Measurements from ENCODE around the gene FRG1.
"Not testable (repeated sequence)": the region's sequence is repeated elsewhere in the genome, so short reads cannot be mapped to it uniquely, and the experiment has no call there.

FRG1 gene

GRCh38 chr4:189940178-189941004, at the start of gene FRG1:
Gene FRG1, plus strand, starts transcription at chr4:189940872. Its CDS starts 138 bp downstream, at chr4:189941010.
- peak; percentile 98 for DNase-seq

- DNase-seq: no peak
Observed at GRCh38 chr4:189897667-189898066, 43.0 kb upstream of the FRG1 start.

DNA sequence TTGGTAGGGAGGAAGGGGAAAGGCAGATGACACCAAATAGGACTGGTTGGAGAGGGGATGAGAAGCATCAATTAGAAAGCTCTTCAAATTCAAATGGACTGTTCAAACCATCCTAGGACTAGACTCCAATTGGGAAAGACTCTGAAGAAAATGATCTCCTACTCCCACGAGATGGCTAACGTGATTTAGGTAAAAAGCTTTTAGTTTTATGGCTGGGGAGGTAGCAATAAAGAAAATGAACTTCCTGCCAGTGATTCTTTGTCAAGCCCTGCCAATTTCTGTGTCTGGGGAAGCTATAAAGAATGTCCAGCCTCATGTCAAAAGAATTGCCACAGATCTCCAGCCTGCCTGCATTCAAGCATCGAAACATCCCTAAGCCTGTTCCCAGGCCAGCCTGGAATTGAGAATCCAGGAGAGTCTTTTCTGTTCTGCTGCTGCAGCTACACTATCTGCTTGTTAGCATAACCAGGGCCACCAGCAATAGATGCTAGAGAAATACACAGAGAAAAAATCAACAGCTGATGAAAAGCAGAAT, 41.1 kb upstream of the FRG1 start:
- DNase-seq: not testable (repeated sequence)

DNA sequence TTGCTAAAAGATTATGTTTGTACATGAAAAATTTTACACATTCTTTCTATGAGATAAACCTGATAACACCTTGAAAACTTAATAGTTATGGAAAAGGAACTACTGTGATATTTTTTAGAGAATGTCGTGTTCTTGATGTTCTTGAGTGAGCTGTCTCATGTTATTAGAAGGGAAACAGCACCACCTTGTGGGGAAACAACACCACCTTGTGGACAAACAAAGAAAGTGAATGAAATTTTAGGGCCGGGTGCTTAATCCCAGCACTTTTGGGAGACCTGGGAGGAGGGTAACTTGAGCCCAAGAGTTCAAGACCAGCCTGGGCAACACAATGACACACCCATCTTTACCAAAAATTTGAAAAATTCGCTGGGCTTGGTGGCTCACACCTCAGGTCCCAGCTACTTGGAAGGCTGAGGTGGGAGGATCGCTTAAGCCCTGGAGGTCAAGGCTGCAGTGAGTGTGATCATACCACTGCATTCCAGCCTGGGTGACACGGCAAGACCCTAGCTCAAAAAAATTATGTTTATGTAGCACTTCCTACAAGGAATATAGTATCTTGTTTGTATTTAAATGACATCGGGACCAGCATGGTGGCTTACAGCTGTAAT, 36.1 kb upstream of the FRG1 start:
- peak; percentile 58 for DNase-seq

GRCh38 chr4:189912170-189912569, 28.5 kb upstream of the FRG1 start:
- DNase-seq: peak; percentile 13

DNA sequence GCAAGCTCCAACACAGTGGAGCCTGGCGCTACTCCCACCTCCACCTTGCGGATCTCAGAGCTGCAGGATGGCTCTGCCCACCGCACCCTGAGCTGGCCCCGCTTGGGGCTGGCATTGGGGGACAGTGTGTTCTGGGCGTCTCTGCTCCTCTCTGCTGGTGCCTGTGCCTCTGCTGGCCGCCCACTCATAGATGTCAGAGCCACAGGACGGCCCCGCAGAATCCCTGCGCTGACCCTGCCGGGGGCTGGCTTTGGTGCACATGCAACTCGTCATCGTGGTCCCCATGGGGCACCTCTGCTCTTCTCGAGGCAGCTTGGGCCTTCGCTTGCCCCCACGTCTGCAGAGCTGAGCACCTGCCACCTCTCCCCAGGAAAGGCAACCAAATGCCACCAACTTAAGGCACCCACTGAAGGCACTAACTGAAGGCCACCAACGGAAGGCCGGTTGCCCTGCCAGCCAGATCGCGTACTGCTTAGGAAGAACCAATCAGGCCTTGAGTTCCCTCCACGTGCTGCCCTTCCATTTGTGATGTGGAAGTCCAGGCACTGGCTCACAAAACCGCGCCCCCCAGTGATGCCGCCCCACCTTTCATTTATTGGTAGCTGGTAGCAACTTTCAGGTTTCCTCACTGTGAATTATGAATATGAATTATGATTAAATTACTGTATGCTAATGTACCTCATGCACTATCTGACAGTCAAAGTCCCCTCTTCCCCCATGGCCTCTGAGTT, 23.3 kb upstream of the FRG1 start:
- DNase-seq: no peak

GRCh38 chr4:189921058-189921457, 19.6 kb upstream of the FRG1 start:
- no peak for DNase-seq

DNA sequence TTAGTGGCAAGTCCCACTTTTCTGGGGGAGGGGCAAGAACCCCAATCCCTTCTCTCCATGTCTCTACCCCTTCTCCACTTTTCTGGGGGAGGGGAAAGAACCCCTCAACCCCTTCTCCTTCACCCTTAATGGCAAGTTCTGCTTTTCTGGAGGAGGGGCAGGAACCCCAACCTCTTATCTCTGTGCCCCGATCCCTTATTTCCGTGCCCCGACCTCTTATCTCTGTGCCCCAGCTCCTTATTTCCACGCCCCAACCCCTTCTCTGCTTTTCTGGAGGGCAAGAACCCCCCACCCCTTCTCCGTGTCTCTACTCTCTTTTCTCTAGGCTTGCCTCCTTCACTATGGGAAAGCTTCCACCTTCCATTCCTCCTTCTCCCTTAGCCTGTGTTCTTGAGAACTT, 13.9 kb upstream of the FRG1 start:
- DNase-seq: not testable (repeated sequence)

GRCh38 chr4:189941005-189941450, 356 bp downstream of the FRG1 start:
- no peak for DNase-seq

- not testable (repeated sequence) for DNase-seq
Observed at GRCh38 chr4:189942412-189942811, 1.7 kb downstream of the FRG1 start.

DNA sequence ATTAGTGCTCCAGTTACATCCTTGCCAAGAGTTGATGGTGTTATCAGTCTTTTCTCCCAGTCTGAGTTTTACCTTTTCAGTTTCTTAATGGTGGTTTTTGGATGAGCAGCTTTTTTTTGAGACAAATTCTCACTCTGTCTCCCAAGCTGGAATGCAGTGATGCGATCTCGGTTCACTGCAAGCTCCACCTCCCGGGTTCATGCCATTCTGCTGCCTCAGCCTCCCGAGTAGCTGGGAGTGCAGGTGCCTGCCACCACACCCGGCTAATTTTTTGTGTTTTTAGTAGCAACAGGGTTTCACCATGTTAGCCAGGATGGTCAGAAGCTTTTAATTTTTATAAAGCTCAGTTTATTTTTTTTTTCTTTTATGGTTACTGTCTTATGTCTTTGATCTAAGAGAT, 3.4 kb downstream of the FRG1 start:
- DNase-seq: not testable (repeated sequence)

DNA sequence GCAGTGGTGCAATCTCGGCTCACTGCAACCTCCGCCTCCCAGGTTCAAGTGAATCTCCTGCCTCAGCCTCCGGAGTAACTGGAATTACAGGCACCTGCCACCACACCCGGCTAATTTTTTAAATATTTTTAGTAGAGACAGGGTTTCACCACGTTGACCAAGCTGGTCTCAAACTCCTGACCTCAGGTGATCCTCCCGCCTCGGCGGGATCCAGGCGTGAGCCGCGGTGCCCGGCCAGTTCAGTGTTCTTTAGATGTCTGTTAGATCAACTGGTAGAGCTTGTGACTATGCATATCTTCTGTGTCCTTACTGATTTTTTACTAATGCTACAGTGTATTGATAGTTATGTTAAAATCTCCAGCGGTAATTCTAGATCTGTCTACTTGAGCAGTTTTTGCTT, 6.2 kb downstream of the FRG1 start:
- not testable (repeated sequence) for DNase-seq

DNA sequence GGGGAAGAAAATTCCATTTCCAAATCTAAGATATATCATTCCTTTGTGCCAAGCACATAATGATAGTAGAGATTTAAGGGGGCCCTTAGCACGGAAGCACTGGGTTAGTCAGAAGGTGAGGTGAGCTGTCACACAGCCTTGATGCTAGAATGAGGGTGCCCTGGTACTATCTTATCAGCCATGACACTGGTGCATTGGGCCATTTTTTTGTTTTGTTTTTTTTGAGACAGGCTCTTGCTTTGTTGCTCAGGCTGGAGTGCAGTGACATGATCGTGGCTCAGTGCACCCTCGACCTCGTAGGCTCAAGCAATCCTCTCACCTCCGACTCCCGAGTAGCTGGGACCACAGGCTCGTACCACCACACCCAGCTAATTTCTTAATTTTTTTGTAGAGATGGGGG, 7.8 kb downstream of the FRG1 start:
- DNase-seq: not testable (repeated sequence)

DNA sequence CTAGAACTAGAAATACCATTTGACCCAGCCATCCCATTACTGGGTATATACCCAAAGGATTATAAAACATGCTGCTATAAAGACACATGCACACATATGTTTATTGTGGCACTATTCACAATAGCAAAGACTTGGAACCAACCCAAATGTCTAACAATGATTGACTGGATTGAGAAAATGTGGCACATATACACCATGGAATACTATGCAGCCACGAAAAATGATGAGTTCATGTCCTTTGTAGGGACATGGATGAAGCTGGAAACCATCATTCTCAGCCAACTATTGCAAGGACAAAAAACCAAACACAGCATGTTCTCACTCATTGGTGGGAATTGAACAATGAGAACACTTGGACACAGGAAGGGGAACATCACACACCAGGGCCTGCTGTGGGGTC, 28.6 kb downstream of the FRG1 start:
- DNase-seq: not testable (repeated sequence)

DNA sequence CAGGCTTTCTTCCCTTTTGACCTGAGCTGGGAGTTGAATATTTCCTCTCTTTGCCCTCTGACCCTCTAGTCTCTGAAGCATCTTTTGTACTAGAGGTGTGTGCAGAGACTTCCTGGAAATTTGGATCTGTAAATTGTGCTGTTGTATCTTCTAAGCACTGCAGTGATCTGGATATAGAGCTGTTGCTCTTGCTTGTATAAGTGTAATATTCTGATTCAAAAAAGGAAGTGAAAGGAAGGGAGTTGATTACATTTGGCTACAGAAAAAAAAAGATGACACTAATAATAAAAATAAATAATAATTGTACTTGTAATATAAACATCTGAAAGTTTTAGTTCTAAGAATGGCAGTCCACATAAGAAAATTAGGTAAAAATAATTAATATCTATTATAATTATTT, 33.0 kb downstream of the FRG1 start:
- DNase-seq: no peak

DNA sequence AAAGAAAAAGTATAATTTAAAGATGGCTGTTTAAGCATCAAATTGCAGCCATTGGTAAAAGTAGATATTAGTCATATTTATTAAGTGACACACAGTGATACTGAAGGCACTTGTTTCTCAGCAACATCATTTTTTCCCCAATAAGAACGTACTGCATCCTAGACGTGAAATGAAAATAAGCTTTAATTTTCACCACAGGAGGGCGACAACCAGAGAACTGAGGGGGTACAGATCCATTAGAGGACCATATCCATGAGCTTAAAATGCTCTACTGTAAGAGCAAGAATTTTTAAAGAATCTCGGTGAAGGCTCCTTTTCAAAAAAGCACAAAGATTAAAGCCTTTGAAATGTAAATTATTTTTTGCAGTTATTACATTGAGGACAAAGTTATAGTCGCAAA, 33.4 kb downstream of the FRG1 start:
- DNase-seq: no peak

DNA sequence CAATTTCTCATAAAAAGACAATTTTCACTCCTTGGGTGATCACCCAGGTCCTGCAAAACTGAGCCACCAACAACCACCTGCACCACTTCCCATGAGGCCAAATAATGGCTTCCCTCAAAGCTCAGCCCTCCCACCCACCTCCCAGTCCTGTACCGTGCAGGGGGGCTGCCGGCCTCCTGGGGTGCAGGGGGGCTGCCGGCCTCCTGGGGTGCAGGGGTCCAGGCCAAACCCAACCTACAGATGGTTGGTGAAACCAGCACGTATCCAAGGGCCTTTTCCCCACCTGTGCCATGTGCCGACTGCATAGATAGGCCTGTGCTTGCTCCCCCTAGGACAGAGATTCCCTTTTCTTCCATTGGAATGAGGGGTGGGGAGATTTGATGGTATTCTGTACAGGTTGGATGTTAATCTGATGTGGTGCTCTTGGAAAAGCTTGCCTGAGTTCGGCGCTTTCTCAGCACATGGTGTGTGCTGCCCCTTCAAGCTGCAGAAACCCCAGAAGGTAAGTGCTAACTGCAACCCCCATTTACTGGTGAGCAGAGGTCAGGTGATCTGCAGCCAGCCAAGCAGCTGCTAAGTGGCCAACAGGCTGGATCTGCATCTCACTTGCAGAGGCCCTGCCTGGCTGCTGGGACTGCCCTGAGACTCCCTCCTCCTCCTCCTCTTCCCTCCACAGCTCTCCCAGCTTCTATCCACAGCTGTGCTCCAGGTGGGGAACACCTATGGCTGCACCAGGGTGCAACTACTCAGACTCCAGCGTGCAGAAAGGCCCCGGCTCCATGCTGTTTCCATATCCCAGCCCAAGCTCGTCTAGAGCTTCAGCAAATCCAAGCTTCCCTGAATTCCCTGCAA, 38.8 kb downstream of the FRG1 start:
- DNase-seq: no peak

- DNase-seq: not testable (repeated sequence)
Observed at GRCh38 chr4:189980292-189980691, 39.6 kb downstream of the FRG1 start.

DNA sequence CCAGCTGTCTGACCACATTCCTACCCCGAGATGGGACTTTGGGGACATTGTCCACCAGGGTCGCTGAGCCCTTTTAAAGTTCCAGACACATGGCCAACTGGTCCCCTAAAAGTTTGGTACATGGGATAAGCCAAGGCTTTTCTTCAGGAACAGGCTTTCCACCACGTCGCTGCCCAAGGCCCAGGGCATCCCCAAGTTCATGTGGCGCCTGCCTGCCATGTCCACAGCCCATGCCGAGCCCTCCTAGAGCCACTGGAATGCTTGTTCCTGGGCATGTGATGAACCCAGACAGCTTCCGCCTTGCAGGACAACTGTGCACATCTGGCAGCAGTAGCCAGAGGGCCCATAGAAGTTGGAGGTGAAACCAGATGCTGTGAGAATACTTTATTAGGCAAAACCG, 41.3 kb downstream of the FRG1 start:
- no peak for DNase-seq

GRCh38 chr4:189983916-189984526, 43.3 kb downstream of the FRG1 start:
- not testable (repeated sequence) for DNase-seq

GRCh38 chr4:189984661-189985060, 44.0 kb downstream of the FRG1 start:
- DNase-seq: not testable (repeated sequence)
